ENCODE results near the gene HS6ST2. TPM values are rescaled to one million over a fixed set of nuclear protein-coding genes. Genes with fewer than 3 reads are reported as not detected.
"Not testable (repeated sequence)": the region's sequence is repeated elsewhere in the genome, so short reads cannot be mapped to it uniquely, and the experiment has no call there.

HS6ST2 gene
- polyA plus RNA-seq, 1 of the 3 experiments (the other 2 are of a cell fraction): 0.05 TPM

DNA sequence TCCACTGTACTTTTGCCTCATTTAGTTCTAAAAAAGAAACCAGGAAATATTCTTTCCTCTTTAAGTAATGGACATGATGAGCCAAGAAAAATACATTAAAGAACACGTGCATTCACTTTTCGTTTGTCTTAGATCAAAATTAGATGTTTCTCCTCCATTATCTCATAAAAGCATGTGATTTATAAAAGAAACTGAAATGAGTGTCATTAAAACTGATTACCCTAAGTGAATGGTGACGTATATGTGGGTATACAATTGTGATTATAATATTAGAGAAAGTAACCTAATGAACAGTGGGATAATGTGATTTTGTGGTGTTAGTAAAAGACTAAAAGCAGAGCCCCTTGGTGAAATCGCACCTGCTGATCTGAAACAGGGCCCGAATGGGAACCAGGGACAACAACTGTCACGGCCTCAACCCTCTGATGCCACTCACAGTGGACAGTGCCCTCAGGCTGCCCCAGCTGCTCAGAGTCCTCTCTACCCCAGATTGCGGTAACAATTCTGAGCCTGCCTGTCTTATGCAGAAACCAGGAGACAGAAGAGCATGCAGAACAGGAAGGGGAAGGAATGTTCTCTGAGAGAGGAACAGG is 25.7 kb upstream of the HS6ST2 start:
- peak; percentile 44 for DNase-seq
- ChIA-PET CTCF (interaction anchor here (1.6 to 2.1 kb wide), 3 partner anchors 8 to 21 kb away, joined by 5 to 8 read pairs (median 5); no protein-coding TSS in a partner anchor), POLR2A (no interaction called here)
- Histone ChIP-seq H2AFZ (ENCODE audit: low read depth) (no peak overlapping the region), H3F3A (replicated peaks; ENCODE audit: insufficient read depth) (no peaks in the 10 kb centered on the region), H3K79me2 (ENCODE audit: insufficient read depth) (no peaks in the 10 kb centered on the region), H3K36me3 (replicated peaks in 1 of 2; ENCODE audit: control insufficient read depth in 1 of 2, insufficient read depth in 2 of 2, low read length in 1 of 2) (no peaks in the 10 kb centered on the region), H3K4me2 (no peak overlapping the region), H4K20me1 (ENCODE audit: insufficient read depth) (no peaks in the 10 kb centered on the region), H3K9me2 (no peaks in the 10 kb centered on the region), H3K4me1 (ENCODE audit: control insufficient read depth in 1 of 2, insufficient read depth in 2 of 2, low read depth in 1 of 2, low read length in 1 of 2) (peaks cover 0 to 17% of the 10 kb centered on the region in 2 experiments; a peak in 1 of 4 replicates), H3K9ac (no peak overlapping the region), H3K27me3 (ENCODE audit: insufficient read depth) (no peaks in the 10 kb centered on the region), H3K27ac (ENCODE audit: low read depth in 2 of 2, low read length in 1 of 2) (peak overlapping the region in 1 of 2 experiments; percentile 97; a peak in 2 of 4 replicates), H3K9me3 (no peaks in the 10 kb centered on the region), H3K4me3 (ENCODE audit: low read depth in 2 of 2, low read length in 1 of 2) (no peak overlapping the region)
- WGBS (ENCODE audit: low lambda C conversion rate): under 1% methylated on average over 7 of the region's 7 CpGs
- peak; percentile 23 for TF ChIP-seq RAD21 (IDR thresholded peaks at IDR 0.05; ENCODE audit: low read length)
- peak; percentile 78; the same call in 1 of the 2 replicates for TF ChIP-seq FOXJ3 (CRISPR knock-in tag; IDR thresholded peaks at IDR 0.05)
- TF ChIP-seq EP300 (IDR thresholded peaks at IDR 0.05; ENCODE audit: borderline replicate concordance in 1 of 2, low read depth in 1 of 2, low read length in 1 of 2): peak in 1 of 2 experiments; percentile 92; a peak in 2 of 4 replicates
- TF ChIP-seq GATA2 (CRISPR knock-in tag; IDR thresholded peaks at IDR 0.05): peak; percentile 83
- TF ChIP-seq TEAD4 (IDR thresholded peaks at IDR 0.05; ENCODE audit: borderline replicate concordance, insufficient read depth): 0 out of 2 replicates have a peak, but pooled peaks have one; percentile 10
- no peak for TF ChIP-seq RXRA (IDR thresholded peaks at IDR 0.05; ENCODE audit: borderline replicate concordance, low read depth)
- TF ChIP-seq JUND (IDR thresholded peaks at IDR 0.05): no peak

DNA sequence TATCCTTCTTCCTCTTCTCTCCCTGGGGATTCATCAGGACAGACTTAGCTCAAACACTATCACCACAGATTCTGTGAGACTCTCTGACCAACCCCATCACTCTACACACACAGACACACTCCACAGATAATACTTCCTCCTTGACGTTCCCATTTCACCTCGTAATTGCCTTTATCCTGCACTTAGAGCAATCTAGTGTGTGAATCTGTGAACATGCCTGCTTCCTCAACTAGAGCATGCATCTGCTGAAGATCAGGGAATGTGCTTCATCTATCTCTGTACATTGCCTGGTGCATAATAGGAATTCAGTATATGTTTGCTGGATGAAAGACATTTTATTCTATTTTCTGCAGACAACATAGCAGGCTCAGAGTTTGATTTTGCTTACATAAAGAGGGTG is 25.1 kb upstream of the HS6ST2 start:
- WGBS (ENCODE audit: low lambda C conversion rate): 2% methylated on average over 2 of the region's 2 CpGs
- CTCF ChIA-PET: no interaction called here
- no peak overlapping the region for H3K4me2 ChIP-seq
- no peaks in the 10 kb centered on the region for H3K9me2 ChIP-seq
- peak overlapping the region in 1 of 2 experiments; percentile 97; a peak in 3 of 4 replicates for H3K27ac ChIP-seq (ENCODE audit: low read depth in 2 of 2, low read length in 1 of 2)
- H3K4me3 ChIP-seq (ENCODE audit: low read depth in 2 of 2, low read length in 1 of 2): no peak overlapping the region
- TF ChIP-seq CHD2 (IDR thresholded peaks at IDR 0.05; ENCODE audit: low read length, partially characterized antibody) (peak; percentile 56), YY1 (IDR thresholded peaks at IDR 0.05; ENCODE audit: low read depth) (no peak), EP300 (IDR thresholded peaks at IDR 0.05; ENCODE audit: borderline replicate concordance in 1 of 2, low read depth in 1 of 2, low read length in 1 of 2) (peak in 1 of 2 experiments; percentile 78; a peak in 2 of 4 replicates), GATA2 (CRISPR knock-in tag; IDR thresholded peaks at IDR 0.05) (peak; percentile 88)
- POLR2A ChIA-PET: interaction anchor here (0.9 kb wide), 1 partner anchor 26 kb away, joined by 3 read pairs; no protein-coding TSS in a partner anchor
- no peaks in the 10 kb centered on the region for H3K27me3 ChIP-seq (ENCODE audit: insufficient read depth)
- no peaks in the 10 kb centered on the region for H4K20me1 ChIP-seq (ENCODE audit: insufficient read depth)
- no peaks in the 10 kb centered on the region for H3F3A ChIP-seq (replicated peaks; ENCODE audit: insufficient read depth)
- H3K4me1 ChIP-seq (ENCODE audit: control insufficient read depth in 1 of 2, insufficient read depth in 2 of 2, low read depth in 1 of 2, low read length in 1 of 2): peaks cover 0 to 17% of the 10 kb centered on the region in 2 experiments; a peak in 1 of 4 replicates
- no peaks in the 10 kb centered on the region for H3K79me2 ChIP-seq (ENCODE audit: insufficient read depth)
- H2AFZ ChIP-seq (ENCODE audit: low read depth): no peak overlapping the region
- DNase-seq: peak; percentile 15
- no peak overlapping the region for H3K9ac ChIP-seq
- no peaks in the 10 kb centered on the region for H3K9me3 ChIP-seq
- no peaks in the 10 kb centered on the region for H3K36me3 ChIP-seq (replicated peaks in 1 of 2; ENCODE audit: control insufficient read depth in 1 of 2, insufficient read depth in 2 of 2, low read length in 1 of 2)

DNA sequence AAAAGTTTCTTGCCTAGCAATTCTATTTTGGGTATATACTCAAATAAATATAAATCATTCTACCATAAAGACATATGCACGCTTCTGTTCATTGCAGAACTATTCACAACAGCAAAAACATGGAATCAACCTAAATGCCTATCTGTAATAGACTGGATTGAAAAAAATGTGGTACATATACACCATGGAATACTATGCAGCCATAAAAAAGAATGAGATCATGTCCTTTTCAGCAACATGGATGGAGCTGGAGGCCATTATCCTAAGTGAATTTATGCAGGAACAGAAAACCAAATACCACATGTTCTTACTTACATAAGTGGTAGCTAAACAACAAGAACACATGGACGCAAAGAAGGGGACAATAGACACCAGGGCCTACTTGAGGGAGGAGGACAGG is 21.6 kb upstream of the HS6ST2 start:
- 27% methylated on average over 2 of the region's 2 CpGs for WGBS (ENCODE audit: low lambda C conversion rate)
- CTCF ChIA-PET, POLR2A ChIA-PET: not testable (repeated sequence)

More for the DNA sequence above, 21.6 kb upstream of the HS6ST2 start:
- not testable (repeated sequence) for H3K9ac ChIP-seq; H2AFZ ChIP-seq (ENCODE audit: low read depth); H3F3A ChIP-seq (replicated peaks; ENCODE audit: insufficient read depth); H3K9me2 ChIP-seq; DNase-seq; H3K27me3 ChIP-seq (ENCODE audit: insufficient read depth); H3K27ac ChIP-seq (ENCODE audit: low read depth in 2 of 2, low read length in 1 of 2); H3K79me2 ChIP-seq (ENCODE audit: insufficient read depth); H3K4me2 ChIP-seq; H3K4me3 ChIP-seq (ENCODE audit: low read depth in 2 of 2, low read length in 1 of 2); H4K20me1 ChIP-seq (ENCODE audit: insufficient read depth); H3K9me3 ChIP-seq; H3K36me3 ChIP-seq (replicated peaks in 1 of 2; ENCODE audit: control insufficient read depth in 1 of 2, insufficient read depth in 2 of 2, low read length in 1 of 2)
- H3K4me1 ChIP-seq (ENCODE audit: control insufficient read depth in 1 of 2, insufficient read depth in 2 of 2, low read depth in 1 of 2, low read length in 1 of 2): peaks cover 0 to 10% of the 10 kb centered on the region in 2 experiments; a peak in 1 of 4 replicates

All from SK-N-SH (cell line).